Right ventricle myocardium inferior (tissue), 1 donor: ENCODE results near the gene RAC3. TPM values are rescaled to one million over a fixed set of nuclear protein-coding genes. Genes with fewer than 3 reads are reported as not detected.

Experiments
- ATAC-seq: fragments of 200-7000 bp; cut with Tn5 transposase; one replicate; pipeline ENCODE4 v1.9.1; 2020; ENCODE audit warnings: mild to moderate bottlenecking, moderate library complexity
- DNase-seq: peaks from one replicate; pipeline ENCODE4 v3.0.0; 2021; ENCODE audit errors: missing footprints
- intact Hi-C: fragments of 100-400 bp; cut with DNase I; formaldehyde crosslinking; loops from one replicate; pipeline ENCODE4 v1.11.0; 2022
- total RNA-seq: library from RNA; stranded (reverse); fragmentation: NEBNext Ultra II Directional; extraction: Animal tissue kit (Norgen Biotek cat#: 25700); gene quantifications from one replicate; pipeline ENCODE4 v1.2.1, GENCODE V29; 2021
- donor health status: DM: no; HTN: yes; CAD: no; lungs with severe emphysema.

Gene RAC3
- total RNA-seq, 1 donor from 2014 or later, result 2.2 TPM

DNA sequence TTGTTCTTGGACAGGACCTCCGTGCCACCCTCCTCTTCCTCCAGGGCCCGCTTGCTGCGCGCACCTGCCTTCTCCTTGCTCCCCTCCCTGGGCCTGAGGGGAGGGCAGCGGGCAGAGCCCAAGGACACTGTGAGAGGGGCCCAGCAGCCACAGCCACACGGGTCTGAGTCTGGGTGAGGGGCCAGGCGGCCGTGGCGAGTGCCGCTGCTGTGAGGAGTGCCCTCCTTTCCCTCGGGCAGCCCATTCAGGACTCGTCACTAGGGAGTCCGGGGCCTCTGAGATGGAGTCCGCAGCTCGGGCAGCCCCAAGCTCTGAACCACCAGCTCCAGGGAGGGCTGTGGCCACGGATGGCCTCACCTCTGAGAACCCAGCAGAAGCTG lies 28.5 kb downstream of the RAC3 start:
- no peak for ATAC-seq
- intact Hi-C loops, result no loop called here

DNA sequence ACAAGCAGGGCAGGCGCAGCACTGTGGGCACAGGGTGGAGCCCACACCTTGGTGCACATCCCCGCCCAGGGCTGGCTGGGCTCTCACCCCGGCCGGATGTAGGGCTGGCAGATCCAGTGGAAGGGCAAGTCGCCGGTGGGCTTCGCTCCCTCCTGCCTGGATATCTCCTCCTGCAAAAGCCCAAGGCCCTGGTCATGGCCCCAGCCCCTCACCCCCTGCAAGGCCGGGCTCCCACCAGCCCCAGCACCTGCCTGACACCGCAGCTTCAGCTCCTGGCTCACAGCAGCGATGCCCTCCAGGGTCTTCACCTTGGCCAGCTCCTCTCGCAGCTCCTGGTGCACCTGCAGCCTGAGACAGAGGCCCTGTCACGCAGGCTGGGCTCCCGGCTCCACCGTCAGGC lies 29.1 kb downstream of the RAC3 start:
- peak; percentile 30 for DNase-seq
- intact Hi-C loops, result no loop called here
- no peak for ATAC-seq

More for the DNA sequence above, 28.5 kb downstream of the RAC3 start:
- no peak for DNase-seq

DNA sequence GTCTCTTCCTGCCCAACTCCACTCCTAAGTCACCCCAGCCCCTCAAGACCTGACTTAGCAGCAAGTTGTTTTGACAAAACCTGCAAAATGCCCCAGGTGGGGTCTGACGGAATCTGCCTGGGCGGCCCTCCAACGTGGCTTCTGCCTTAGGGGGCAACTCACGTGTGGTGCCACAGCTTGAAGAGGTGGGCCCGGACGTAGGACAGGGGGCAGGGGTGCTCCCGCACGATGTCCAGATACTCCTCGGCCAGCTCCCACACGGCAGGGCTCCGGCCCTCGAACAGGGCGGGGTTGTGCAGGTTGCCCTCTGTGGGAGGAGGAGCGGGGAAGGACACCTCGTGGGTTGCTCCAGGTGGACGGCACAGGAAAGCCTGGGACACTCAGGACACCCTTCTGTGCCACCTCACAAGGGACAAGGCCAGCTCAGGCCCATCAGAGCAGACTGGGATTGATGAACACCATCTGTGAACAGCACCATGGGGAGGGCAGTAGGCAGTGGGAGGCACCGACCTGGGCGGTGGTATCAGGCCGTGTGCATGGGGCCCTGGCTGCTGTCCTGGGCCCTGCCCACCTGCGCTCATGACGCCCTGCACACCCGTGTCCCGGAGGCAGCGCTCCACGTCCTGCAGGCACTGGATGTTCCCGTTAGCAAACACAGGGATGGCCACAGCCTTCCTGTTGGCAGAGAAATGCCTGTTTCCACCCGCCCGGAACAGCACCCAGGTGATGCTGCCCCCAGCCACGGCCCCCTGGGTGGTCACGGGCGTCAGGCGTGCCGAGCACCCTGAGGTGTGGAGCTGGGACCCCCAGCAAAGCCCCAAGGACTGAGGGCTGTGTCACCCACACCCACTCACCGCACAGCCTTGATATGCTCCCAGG lies 29.8 kb downstream of the RAC3 start:
- ATAC-seq (no peak), DNase-seq (peak; percentile 55)
- intact Hi-C loops, result no loop called here

DNA sequence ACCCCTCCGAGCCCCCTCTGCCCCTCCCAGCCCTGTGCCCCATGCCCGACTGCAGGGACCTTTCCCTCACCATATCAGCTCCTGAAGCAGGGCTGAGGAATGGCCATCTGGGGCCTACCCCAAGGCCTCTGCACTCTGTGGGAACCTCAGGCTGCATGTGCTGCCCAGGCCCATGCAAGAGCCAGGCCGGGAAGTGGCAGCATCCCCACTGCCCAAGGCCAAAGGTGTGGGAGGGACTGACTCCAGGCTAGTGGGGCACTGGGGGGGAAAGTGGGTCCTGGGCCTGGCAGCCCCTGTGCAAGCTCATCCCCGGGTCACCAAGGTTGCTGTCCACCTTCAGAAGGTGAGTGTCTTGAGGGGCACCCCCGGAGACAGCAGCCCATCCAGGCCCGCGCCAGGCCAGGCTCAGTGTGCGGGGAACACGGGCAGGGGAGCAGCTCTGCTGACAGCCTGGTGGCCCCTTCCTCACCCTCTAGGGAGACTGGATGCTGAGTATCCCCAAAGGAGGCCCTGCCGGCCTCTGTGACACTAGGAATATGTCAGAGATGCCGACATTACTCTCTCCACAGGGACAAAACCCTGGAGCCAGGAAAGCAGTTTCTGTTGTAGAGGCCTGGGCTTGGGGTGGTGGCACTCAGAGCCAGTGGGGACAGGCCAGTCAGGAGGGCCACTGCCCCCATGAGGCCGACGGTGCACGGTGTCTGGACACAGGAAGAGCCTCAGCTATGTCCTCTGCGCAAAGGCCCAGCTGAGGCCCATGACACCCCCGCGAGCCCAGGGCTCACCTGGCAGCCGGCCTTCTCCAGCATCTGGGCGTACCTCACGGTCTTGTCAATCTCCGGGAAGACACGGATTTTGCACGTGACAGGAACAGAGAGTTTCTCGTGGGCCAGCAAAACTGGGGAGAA lies 30.9 kb downstream of the RAC3 start:
- ATAC-seq, result no peak
- intact Hi-C loops, result no loop called here
- peak; percentile 37 for DNase-seq

DNA sequence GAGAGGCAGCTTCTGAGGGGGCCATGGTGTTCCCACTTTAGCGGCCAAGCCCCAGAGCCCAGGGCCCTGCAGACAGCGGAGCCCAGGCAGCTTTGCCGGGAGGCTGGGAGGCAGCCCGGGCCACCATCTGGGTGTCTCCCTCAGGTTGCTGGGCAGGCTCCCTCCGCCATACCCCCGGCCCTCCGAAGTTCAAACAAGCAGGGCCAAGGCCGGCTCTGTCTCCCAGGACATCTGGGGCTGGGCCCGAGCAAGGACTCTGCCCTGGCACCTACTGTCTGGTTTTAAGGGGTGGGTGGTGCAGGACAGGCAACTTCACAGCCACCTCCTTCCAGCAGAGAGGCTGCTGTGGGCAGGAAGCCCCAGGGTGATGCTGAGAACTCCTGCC lies 31.5 kb downstream of the RAC3 start:
- no peak for ATAC-seq
- intact Hi-C loops, result no loop called here
- DNase-seq, result peak; percentile 61

DNA sequence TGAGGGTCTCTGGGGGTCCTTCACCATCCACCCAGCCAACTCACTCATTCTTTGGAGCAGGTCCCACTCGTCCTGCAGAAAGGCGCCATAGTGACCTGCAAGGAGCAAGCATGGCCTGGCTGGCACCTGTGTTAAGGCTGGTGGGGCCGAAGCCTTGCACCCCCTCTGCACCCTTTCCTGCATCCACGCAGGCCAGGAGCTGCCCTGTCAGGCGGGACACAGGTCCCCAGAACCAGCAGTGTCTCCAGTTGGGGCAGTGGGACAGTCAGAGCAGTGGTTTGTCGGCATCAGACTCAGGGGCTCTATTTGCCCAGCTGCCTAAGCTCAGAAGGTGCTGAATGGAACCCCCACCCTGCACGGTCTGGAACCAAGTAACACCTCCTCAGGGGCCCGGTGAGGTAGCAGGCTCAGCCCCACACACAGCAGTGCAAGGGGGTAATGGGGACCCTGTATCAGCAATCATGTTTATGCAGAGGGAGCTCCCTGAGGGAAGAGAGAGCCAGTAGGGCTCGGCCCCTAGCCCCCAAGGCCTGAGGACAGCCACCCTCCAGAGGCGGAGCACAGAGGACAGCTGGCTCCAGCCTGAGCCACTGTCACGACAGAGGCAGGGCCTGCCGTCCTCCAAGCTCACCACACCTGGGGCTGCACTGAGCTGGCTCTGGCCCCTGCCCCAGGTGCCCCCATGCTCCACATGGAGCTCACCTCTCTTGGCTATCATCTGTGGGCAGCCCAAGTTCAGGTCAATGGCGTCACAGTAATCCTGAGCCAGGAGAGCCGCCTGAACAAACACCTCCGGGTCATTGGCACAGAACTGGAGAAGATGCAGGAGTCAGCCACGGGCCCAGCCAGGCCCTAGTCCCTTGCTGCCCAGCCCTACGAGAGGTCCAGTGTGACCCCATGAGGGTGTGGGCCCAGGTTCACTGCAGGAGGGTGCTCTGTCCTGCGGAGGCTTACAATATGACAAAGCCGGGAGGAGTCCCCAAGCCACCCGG lies 32.2 kb downstream of the RAC3 start:
- ATAC-seq (no peak), DNase-seq (peak; percentile 58)
- intact Hi-C loops, result no loop called here

DNA sequence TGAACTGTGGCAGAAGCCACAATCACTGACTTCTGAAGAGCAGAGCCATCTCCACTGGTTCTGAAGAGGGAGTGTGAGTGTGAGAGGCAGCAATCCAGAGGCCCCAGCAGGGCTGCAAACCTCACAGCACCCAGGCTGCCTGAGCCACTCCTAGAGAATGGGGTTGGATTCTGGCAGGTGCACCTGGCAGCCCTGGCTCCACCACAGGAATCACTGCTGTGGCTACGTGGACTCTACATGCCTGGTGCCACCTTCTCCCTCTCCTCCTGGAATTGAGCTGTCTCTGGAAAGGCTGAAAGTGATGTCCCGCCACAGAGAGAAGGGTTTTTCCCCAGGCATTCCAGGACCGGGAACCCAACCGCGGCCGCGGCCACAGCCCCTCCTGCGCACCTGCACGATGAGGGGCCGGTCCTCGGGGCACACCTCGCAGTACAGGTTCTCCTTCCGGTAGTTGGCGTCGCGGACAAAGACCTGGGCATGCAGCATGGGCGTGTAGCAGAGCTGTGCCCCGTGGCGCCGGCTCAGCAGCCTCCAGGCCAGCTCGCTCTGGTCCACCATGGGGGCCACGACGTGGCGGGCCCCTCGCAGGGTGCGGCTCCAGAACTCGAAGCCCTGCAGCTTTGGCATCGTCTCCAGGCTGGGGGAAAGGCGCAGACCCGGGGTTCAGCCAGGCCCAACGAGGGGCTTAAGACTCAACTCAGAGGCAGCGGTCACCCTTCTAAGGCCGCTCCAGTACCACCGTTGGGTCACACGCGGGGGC lies 33.1 kb downstream of the RAC3 start:
- DNase-seq, result peak; percentile 60
- intact Hi-C loops, result no loop called here
- no peak for ATAC-seq

DNA sequence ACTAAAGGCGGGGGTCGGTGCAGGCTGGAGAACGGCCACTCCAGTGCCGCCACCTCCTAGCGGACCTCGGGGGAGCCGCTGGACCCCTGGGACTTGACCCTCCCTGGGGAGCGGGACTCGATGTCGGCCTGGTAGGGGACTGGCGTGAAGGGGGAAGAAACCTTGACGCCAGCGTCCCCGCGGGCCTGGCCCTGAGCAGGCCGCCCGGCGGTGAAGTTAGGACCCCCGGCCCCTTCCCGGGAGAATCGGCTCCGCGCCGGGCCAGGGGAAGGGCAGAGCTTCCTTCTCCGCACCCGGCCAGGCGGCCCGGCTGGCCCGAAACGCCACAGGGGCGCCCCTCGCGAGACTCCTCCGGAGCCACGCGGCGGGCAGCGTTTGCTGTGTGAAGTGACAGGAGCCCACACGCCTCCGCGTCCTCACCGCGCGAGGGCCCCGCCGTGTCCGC lies 33.7 kb downstream of the RAC3 start:
- intact Hi-C loops, result no loop called here
- ATAC-seq (no peak), DNase-seq (peak; percentile 62)

DNA sequence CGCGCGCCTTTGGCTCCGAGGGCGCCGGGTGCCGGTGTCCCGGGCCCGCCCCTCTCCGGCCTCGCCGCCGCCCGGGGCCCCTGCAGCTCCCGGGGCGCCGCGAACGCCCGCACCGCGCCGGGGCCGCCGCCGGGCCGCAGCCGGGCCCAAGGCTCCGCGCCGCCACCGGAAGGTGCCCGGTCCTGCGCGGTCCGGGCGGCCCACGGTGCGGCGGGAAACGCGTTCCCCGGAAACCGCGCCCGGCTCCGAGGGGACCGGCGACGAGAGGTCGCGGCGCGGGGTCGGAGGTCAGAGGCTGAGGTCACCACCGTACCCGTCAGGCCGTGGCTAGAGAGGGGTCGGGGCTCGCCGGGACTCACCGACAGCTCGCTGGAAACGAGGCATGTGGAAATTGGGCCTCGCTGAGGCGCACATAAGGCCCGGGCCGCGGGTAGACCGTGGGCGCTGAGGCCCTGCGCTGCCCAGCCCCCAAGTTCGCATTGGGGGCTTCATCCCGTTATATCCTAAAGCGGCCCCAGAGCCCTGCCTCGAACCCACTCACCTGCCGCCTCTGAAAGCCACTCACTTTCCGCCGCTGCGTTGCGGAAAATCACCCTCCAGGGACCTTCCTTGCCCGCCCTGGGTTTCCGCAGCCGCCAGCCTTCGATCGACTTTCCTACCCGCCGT lies 34.3 kb downstream of the RAC3 start, which contains the start of gene DUS1L:
DUS1L (minus strand) TSS at position 167 of the 666 bp plus-strand sequence. CDS start 745 bp downstream, outside the sequence.
- DNase-seq (peak; percentile 86), ATAC-seq (peak; percentile 88)
- intact Hi-C loops, result no loop called here

DNA sequence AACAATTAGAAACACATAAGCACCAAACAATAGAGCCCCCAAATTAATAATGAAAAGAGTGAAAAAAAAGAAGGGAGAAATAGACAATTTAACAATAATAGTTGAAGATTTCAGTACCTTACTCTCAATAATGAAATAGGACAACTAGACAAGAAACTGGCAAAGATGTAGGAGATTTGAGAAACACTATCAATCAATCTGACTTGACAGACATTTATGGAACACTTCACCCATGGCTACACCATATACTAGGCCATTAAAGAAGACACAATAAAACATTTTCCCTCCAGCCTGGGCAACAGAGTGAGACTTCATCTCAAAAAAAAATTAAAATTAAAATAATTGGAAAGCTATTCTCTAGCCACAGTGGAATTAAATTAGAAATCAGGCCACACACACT lies 39.1 kb downstream of the RAC3 start:
- ATAC-seq, result no peak
- no peak for DNase-seq
- intact Hi-C loops, result no loop called here

DNA sequence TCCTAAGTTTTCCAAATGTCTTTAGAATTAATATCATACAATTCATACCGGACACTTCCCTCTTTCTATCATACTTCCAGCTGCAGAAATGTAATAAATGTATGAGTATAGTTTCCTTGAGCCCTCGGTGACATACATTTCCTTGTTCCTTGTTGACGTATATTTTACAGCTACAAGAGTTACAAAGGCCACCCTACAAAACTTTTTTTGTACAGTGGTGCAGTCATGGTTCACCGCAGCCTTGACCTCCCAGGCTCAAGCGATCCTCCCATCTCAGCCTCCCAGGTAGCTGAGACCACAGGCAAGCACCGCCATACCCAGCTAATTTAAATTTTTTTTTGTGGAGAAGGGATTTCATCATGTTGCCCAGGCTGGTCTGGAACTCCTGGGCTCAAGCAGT lies 41.3 kb downstream of the RAC3 start:
- intact Hi-C loops, result no loop called here
- DNase-seq, result no peak
- ATAC-seq, result no peak

DNA sequence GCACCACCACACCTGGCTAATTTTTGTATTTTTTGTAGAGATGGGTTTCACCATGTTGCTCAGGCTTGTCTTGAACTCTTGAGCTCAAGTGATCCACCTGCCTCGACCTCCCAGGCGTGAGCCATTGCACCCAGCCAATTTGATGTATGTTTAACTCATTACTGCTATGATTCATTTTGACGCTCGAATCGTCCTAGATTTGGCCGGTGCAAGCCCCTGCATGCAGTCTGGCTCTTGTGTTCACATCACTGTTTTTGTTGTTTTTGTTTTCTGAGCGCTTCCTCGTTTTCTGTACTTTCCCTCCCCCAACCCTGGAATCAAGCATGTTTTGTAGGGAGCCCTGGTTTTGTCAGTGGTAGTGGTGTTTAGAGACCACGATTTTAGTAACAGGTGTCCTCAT lies 42.0 kb downstream of the RAC3 start:
- DNase-seq, result no peak
- ATAC-seq, result no peak
- intact Hi-C loops, result no loop called here

DNA sequence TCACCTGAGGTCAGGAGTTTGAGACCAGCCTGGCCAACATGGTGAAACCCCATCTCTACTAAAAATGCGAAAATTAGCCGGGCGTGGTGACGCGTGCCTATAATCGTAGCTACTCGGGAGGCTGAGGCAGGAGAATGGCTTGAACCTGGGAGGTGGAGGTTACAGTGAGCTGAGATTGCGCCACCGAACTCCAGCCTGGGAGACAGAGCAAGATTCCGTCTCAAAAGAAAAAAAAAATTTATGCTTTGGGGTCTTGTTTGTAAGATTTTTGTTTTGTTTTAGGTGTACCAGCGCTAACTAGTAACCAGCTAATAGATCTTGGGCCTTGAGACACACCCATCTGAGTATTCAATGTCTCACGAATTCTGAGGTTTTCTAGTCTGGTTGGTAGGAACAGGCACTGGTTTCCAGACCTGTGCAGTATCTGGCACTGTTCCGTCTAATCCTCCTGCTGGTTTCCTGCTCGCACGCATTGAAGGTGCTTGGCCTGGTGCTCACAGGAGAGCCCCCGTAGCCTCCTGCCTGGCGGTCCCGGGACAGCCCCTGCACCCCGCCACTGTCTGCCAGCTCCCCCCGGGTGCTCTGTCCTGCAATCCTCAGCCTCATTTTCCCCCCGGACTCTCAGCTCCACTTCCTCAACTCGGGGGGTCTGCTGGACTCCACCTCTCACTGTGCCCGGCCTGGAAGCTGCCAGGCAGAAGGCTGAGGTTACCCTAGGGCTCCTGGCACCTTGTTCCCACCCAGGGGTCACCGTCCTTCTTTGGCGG lies 44.7 kb downstream of the RAC3 start:
- intact Hi-C loops, result no loop called here
- DNase-seq, result no peak
- ATAC-seq, result no peak

DNA sequence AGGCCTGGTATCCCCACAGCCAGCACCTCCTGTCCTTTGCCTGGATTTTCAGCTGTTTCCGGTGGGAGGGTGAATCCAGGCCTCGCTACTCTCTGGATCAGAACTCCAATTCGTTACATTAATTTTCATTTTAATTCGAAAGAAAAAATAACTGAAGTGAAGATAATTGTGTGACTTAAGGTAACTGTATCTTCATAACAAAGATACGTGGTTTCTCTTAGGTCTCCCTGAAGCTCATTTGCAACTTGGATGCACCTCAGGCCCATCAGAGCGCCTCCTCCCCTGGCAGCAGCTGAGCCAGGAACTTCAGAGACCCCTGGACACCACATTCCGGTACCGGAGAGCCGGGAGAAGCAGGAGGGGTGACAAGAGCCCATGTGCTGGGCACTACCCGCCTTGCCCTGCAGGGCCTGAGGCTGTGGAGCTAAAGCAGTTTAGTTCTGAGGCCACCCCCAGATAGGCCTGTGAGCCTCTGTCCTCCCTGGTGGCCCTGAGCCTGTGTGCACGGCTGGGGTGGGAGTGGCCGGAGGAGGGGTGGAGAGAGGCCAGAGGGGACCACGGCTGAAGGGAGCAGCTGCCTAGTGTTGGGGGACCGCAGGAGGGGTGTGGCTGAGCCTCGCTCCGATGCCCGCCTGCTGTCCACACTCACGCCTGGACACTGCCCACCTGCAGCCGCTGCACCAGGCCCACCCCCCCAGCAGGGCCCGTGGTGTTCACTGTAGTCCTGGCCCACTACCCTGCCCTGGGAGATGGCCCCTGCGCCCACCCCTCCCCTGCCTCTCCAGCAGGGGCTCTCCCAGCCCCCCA lies 45.5 kb downstream of the RAC3 start:
- intact Hi-C loops, result no loop called here
- DNase-seq, result no peak
- ATAC-seq, result peak; percentile 48

DNA sequence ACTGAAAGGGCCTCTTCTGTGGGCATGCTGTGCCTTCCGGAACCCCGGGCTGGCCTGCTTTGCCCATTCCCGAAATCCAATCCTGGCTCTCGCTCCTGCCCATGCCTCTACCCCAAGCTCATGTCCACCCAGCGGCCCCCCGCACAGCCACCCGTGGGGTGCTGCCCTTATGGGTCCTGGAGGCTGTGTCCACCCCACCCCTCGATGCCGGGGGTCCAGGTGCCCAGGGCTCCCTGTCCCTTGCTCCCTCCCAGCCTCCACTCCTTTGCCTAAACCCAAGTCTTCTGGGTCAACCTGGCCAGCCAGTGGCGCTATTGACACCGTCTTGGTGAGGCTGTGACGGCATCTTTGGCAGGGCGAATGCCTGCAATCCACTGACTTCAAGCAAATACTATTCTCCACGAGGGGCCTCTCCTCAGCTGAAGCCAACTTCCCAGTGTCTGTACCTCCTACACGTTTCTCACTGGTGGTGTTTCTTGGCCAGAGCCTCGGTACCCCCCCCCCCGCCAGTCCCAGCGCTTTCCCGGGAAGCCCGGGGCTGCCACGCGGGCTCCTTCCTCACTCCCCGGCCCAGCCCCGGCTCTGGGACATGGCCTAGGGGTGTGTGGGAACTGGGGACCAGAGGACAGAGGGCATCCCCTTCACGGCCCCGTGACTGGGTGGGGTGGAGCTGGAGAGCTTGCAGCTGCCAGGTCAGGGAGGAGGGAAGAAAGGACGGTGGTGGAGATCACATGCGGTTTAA lies 46.3 kb downstream of the RAC3 start:
- DNase-seq (no peak), ATAC-seq (peak; percentile 40)
- intact Hi-C loops, result no loop called here
